NCI-H1694 (cell line): ENCODE measurements around the gene CTSF.
A peak's percentile ranks its signal among the peaks of the same experiment; 100 is the strongest.
"Not testable (repeated sequence)": the region's sequence is repeated elsewhere in the genome, so short reads cannot be mapped to it uniquely, and the experiment has no call there.

Experiments
- DNase-seq: peaks from one replicate; lab custom pipeline; 2025; lab: John Stamatoyannopoulos, UW

Gene CTSF

DNA sequence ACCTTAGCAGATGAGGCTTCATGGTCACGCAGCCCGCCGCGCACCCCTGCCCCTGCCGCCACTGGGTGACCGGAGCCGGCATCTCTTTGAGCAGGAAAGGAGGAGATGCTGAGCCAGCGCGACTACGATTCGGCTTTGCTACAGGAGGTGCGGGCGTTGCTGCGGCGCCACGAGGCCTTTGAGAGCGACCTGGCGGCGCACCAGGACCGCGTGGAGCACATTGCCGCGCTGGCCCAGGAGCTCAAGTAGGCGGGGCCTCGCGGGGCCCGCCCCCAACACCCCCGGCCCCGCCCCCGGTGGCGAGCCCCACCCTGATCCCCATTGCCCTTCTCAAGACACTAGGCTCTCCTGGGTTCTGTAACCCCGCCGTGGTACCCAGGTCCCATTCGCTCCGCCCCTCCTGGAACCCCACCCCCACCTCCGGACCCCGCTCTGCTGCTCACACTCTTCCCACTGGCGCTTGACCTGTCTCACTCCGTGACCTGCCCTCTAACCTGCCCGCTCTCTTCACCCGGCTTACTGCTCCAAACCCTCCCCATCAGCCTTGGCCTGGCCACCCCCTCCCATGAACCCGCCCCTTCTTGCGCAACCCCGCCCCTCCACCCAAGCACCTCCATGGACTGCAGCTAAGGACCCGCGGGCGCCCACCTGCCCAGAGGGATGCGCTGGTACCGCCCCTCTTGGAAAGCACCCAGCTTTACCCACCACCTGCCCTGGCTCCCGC, 9.1 kb downstream of the CTSF start:
- DNase-seq = no peak

DNA sequence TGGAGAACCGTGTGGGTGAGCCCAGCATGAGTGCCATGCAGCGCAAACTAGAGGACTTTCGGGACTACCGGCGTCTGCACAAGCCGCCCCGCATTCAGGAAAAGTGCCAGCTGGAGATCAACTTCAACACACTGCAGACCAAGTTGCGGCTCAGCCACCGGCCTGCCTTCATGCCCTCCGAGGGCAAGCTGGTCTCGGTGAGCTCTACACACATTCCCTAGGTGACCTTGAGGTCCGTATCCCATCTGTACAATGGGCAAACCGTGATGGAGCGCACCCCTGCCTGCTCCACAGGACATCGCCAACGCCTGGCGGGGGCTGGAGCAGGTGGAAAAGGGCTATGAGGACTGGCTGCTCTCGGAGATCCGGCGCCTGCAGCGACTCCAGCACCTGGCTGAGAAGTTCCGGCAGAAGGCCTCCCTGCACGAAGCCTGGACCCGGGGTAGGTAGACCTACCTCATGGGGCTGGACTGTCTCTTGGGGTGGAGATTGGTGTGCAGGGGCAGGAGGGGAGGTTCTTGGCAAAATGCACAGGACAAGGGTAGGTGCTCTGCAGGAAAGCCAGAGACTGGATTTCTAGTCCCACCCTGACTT, 10.6 kb downstream of the CTSF start:
- DNase-seq = no peak

DNA sequence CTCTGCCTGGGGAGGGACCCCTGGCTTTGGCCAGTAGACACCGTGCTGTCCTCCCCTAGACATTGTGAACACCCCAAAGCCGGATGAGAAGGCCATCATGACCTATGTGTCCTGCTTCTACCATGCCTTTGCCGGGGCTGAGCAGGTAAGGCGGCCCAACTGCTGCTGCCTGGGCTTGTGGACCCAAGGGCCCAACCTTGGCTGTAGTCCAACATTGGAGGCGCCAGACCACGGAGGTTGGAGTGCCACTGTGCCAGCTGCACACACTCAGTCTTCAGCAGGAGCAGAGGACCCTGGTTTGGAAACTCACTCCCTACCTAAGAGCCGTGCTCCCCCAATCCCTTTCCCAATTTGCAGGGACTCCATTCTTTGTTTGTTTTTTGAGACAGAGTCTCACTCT, 12.3 kb downstream of the CTSF start:
- no peak for DNase-seq

DNA sequence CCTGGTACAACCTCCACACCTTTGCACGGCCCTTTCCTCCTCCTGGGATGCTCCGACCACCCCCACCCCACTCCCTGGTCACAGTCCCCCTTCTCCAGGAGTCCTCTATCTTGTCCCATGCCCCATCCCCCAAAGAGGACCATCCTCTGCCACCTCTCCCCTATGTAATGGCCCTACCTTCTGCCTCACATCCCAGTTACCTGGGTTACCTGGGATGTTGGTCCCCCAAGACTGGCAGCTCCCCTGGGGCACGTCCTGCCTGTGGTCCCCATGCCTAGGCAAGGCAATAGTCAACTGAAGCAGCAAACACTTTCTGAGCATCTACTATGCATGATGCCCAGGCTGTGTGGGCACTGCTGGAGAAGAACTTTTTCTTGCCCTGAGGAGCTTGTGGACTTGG, 13.0 kb downstream of the CTSF start:
- no peak for DNase-seq

DNA sequence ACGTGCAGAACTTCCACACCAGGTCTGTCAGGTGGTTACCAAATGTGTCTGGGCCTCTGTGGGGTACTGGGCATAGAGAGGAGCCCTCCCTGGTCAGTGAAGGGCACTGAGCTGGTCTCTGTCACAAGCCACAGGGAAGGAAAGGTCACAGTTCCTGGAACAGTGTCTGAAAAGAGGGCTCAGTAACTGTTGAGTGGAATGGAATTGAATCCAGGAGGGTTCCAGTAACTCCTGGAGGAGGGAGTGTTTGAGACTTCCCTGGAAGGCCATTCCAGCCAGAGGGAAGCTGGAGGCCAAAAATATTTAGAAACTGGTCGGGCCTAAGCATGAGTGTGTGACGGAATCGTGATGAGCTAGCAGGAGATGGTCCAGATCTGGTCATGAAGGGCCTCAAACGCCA, 13.8 kb downstream of the CTSF start:
- no peak for DNase-seq

DNA sequence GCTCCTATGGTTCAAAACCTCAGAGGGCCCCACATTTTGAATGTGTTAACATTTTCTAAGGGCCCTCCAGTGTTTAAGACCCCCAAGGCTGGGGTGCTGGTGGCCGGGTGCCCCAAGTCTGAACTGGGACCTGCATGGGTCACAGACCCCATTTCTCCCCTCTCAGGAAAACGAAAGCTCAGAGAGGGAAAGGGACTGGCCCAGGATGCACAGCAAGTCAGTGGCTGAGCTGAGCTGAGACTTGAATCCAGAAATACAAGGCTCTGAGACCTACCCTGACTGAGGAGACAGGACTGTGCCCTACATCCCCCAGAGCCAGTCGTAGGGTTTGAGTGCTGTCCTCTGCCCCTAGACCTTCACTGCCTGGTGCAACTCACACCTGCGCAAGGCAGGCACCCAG, 17.5 kb downstream of the CTSF start:
- DNase-seq = no peak

DNA sequence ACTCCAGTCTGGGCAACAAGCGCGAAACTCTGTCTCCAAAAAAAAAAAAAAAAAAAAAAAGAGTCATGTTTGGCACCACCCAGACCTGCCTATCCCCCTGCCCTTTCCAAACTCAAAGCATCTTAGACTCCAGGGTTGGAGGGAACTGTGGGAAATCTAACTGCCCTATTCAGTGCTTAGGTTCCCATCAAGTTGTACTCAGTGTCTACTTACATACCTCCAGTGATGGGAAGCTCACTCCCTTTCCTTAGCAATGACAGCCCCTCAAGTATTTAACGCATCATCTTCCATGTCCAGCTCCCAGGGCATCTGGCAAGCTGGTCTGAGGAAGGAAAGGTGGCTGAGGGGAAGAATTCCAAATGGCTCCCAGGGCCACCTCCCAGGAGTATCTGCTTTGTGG, 18.7 kb downstream of the CTSF start:
- DNase-seq = no peak

DNA sequence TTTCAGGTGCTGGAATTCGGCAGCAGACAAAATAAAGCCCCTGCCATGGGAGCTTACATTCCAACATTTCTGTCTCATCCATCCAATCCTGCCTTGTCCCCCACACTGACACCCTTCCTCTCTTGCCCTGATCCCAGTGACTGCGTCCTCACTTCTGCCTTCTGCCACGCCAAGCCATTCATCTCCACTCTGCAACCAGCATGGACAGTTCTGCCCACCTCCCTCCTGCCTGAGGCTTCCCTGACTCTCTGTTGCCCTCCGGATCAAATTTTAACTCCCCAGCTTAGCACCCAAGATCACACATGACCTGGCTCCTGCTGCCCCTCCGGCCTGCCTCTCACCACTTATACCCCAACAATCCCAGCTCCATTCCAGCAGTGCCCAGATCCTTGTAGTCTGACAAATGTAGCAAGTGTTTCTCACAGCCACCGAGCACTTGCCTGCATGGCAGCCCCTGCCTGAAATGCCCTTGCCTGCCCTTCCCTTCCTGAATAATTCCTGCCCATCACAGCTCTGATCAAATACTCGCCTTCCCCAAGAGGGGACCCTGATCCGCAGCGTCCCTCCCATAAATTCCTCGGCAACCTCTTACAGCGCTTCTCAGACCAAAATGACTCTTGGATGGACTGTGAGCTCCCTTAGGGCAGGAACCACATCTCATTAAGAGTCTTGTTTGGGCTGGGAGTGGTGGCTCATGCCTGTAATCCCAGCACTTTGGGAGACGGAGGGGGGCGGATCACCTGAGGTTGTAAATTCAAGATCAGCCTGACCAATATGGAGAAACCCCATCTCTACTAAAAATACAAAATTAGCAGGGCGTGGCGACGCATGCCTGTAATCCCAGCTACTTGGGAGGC, 19.4 kb downstream of the CTSF start:
- no peak for DNase-seq

DNA sequence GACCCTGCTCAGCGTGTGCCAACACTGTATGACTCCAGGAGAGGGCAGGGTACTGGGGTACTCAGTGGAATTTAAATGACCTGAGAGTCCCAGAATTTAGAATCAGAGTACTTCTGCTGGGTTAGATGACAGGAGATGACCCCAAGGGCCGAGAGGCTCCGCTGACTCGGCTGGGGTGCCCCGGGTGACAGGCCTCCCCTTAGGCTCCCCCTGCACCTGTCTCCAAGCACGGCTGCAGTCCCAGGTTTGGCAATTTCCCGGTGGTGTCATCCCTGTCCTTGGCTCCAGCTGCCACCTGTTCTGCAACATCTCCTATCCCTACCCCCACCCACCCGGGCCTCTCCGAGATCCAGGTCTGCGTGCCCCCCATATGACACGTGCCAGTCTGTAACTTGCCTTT, 20.4 kb downstream of the CTSF start:
- peak; percentile 21 for DNase-seq

DNA sequence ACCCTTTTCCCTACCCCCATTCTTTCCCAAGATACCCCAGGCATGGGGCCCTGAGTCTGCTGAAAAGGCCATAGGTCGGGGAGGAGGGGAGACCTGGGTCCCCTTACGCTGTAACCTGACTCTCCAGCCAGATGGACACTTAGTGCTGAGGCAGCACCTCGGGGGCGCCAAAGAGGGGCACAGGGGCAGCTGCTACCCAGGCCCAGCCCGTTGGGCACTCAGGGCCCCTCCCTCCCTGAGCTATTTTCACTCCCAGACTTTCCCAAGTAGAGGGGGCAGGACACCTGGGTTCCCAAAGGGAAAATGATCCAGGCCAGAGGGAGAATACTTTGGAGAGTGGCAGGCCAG, 20.8 kb downstream of the CTSF start:
- DNase-seq = no peak

DNA sequence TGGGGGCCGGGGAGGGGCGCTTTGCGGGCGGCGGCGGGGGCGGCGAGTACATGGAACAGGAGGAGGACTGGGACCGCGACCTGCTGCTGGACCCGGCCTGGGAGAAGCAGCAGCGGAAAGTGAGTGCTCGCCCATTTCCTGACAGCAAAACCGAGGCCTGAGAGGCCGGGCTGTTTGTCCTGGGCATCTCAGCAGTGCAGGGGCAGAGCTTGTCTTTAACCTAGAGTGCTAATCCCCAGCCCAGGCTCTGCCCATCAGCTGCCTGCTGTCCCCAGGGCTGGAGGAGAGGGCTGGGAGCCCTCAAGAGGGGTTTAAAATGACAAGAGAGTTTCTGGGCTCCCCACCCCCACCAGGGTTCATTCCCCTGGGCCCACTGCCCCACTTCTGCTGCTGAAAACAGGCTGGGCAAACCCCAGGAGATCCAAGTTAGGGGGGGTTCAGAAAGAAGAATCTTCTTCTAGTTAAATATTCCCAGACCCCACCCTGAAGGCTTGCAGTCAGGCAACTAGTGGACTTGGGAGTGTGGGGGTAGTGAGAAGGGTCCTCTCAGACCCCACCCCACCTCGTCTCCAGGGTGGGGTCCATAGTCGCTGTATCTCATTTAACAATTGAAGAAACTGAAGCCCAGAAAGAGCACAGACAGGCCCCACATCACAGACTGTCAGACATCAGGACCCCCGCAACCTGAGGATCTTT, 21.3 kb downstream of the CTSF start:
- no peak for DNase-seq

DNA sequence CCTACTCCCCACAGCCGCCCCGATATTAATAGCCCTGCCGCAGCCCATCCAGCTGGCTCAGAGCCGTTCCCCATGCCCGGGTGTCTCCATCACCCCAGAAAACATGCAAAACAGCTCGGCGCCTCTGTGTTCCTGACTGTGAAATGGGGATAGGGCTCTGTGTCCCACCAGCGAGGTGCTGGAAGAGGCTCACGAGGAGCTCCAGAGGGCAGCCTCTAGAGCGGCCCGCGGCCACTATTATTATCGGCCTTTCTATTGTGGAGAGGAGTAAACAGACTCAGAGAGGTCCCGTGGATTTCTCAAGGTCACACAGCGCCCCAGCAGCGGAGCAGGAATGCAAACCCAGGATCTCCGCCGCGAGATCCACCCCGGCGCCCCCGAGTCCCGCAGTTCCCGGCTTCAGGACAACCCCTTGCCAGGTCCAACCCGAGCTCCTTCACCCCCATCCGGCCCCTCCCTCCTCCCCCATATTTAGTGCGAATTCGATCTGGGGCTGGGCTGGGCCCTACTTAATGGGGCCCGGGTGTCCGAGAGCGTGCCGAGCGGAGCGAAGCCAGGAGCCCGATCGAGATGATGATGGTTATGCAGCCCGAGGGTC, 21.9 kb downstream of the CTSF start, which contains the start of gene ACTN3:
Gene ACTN3 (plus strand): TSS at position 536 of the 598 bp plus-strand sequence. CDS start 35 bp downstream, at position 571.
- DNase-seq = no peak

DNA sequence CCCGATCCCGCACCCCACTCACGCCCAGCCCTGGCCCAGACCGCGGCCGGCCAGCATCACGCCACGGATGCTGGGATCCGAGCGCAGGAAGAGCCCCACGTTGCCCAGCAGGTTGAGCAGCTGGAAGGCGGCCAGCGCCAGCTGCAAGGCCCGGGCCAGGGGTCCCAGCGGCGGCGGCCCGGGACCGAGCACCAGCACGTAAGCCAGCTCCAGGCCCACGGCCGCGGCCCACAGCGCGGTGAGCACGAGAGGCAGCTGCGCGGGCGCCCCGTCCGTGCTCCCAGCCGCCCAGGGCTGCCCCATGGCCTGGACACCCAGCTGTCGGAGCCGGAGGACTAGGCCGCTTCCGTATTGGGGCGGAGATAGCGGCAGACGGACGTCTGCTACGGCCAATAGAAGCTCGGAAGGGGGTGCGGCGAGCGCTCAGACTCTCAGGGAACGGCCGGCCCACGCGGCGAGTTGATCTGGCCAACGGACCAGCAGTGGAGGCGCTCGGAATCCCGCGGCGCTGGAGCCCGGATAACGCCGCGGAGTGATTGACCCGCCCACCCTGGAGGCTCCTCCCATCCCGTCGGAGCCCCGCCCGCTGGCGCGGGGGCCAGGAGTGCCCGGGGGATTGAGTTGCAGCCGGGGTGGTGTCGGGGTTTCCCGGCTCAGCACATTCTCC, 22.6 kb downstream of the CTSF start, which contains the start of gene ZDHHC24:
Gene ZDHHC24 (minus strand): TSS at position 348 of the 667 bp plus-strand sequence. CDS start 45 bp downstream, at position 303.
- DNase-seq = peak; percentile 55

DNA sequence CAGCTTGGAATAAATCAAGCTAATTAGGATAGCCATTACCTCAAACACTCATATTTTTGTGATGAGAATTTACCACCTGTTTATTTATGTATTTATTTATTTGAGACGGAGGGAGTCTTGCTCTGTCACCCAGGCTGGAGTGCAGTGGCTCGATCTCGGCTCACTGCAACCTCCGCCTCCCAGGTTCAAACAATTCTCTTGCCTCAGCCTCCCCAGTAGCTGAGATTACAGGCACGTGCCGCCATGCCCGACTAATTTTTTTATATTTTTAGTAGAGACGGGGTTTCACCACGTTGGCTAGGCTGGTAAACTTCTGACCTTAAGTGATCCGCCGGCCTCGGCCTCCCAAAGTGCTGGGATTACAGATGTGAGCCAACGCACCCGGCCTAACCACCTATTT, 23.5 kb downstream of the CTSF start:
- not testable (repeated sequence) for DNase-seq

DNA sequence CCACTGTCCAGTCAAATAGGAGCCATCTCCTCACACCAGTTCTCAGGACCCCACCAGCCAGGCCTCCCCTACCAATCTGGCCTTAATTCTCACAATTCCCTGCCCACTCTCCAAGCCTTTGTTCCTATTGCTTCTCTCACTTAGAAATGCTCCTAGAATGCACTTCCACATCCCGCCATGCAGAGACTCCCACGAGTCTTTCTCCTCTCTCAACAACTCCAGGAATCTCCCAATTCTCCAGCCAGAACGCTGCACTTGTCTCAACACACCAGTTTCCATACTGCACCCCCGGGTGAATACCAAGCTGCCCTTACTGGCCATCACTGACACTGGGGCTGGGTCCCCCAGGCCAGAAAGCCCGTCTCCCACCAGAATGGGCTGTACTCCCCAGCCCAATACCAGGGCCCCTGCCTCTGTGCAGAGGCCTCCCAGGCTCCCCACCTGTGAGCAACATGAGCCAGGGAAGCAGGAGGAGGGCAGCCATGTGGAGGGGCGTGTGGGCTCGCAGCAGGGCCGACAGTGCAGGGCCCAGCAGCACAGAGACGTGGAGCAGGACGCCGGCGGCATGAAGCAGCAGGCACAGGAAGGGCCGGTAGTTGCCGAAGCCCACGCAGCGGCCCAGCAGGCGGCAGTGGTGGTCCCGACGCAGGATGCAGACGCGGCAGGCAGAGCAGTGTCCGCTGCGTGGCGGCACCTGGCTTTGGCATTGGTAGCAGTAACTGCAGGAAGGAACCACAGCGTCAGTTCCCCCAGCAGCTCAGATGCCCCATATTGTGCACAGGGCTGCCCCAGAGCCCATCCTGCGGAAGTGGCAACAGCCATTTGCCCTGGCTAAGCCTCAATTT, 24.9 kb downstream of the CTSF start:
- DNase-seq = no peak

DNA sequence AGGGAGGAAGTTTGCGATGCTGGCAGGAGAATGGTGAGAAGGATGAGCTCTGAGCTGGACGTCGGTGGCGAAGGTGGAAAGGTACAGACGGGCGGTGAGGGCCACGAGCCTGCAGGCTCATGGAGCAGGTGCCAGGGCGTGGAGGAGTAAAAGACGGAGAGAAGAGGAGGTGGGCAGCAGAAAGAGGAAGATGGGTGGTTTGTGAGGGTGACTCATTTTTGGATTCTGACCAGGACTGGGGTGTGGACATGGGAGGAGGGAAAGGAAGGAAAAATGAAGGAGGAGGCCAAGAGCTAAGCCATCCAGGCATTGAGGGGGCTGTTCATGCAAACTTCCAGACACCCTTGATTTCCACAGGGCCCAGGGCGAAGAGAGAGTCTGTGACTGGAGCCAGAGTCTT, 26.0 kb downstream of the CTSF start:
- no peak for DNase-seq

DNA sequence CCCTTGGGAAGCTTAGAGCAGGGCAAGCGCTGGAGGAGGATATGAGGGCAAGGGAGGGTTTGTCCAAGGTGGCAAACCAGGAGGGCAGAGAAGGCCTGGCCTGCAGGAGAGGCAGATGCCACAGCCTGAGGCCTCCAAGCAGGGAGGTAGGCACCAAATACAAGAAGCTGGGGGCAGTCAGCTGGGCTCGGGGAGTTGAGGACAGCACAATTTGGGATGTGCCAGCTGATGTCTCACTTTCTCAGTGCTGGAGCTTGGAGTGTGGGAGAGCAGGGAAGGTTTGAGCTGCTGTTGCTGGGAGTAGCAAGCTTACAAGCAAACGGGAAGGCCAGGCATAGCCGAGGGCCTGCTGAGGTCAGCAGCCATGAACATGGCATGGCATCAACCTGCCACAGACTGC, 26.5 kb downstream of the CTSF start:
- DNase-seq = no peak

DNA sequence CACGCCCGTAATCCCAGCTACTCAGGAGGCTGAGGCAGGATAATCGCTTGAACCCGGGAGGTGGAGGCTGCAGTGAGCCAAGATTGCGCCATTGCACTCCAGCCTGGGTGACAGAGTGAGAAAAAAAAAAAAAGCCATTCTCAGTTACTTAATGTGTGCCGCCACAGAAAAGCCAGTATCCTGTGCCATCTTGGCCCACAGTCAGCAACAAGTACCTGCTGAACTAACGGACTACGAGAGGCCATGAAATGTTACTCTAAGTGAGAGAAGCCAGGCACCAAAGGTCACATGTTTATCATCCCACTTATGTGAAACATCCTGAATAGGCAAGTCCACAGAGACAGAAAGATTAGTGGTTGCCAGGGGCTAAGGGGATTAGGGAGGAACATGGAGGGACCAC, 27.8 kb downstream of the CTSF start:
- not testable (repeated sequence) for DNase-seq

DNA sequence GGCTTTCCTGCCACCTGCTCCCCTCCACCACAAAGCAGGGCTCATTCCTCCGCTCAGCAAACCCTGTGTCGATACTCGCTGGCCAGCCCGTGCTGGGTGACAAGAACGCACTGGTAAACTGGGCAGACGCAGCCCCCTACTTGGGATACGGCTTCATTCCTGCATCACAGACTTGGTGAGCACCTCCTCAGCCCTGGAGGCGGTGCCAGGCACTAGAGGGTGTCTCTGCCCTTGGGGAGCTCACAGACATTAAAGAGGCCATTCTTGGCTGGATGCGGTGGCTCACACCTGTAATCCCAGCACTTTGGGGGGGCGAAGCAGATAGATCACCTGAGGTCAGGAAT, 28.6 kb downstream of the CTSF start:
- DNase-seq = no peak

DNA sequence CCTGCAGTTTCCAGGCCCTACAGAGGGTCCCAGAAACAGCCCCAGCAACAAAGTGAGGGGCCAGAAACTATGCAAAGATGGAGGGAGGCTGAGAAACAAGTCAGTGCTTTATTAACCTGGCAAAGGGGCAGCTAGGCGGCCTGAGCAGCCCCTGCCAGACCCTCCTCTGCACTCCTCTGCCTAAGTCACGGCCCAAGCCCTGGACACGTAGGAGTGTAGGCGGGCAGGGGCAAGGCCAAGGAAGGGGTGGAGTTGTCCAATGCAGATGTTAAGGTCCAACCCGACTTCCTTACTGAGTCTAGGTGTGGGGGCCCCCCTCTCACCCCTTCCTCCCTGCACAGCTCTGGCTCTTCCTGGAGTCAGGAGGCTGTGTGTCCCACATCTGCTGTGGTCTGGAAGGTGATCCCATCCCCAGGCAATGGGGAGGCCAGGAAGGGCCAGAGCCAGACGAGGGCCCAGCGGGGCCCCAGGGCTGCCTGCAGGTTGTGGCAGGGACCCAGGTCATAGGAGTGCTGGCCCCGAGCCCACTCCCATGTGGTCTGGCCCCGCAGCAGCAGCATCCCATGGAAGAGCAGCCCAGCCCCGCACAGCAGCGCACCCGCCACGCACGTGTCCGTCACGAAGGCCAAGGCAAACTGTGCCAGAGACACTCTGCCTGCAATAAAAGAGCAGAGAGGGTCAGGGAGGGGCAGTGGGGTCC, 29.1 kb downstream of the CTSF start:
- DNase-seq = no peak
